OCI-LY3 (cell line): ENCODE data around the gene AGRN.

Source experiments
- H2AFZ ChIP-seq: fragments of 200-600, 300-600 bp; shearing (Covaris generic); 2 replicates; pipeline ENCODE4 v1.6.0; 2014; ENCODE audit warnings: antibody characterized with exemption, low read depth, low read length
- H3K27ac ChIP-seq: fragments of 200-600, 300-600 bp; sonication (generic); 2 replicates; pipeline ENCODE4 v1.5.1; 2014; ENCODE audit warnings: mild to moderate bottlenecking, low read length, moderate library complexity, mixed read lengths
- H3K27me3 ChIP-seq: fragments of 200-600, 300-600 bp; sonication (generic); 2 replicates; pipeline ENCODE4 v1.6.1; 2014; ENCODE audit warnings: low read depth, low read length, mixed read lengths
- H3K36me3 ChIP-seq: fragments of 200-600, 300-600 bp; sonication (generic); replicated peaks from 2 replicates; pipeline ENCODE3; 2014; ENCODE audit warnings: low read depth, low read length, mixed read lengths
- H3K4me1 ChIP-seq: fragments of 300-600, 200-600 bp; sonication (generic); 2 replicates; pipeline ENCODE4 v1.6.1; 2014; ENCODE audit warnings: low read length, mixed read lengths
- H3K4me2 ChIP-seq: fragments of 200-600, 300-600 bp; sonication (generic); 2 replicates; pipeline ENCODE4 v1.6.1; 2014; ENCODE audit warnings: low read length, mixed read lengths
- H3K4me3 ChIP-seq: fragments of 300-600, 200-600 bp; sonication (generic); 2 replicates; pipeline ENCODE4 v1.5.1; 2014; ENCODE audit warnings: antibody characterized with exemption, mild to moderate bottlenecking, low read length, moderate library complexity
- H3K79me2 ChIP-seq: fragments of 300-600, 200-600 bp; shearing (Covaris generic); 2 replicates; pipeline ENCODE4 v1.6.1; 2014; ENCODE audit warnings: mild to moderate bottlenecking, low read length, mixed read lengths
- H3K9ac ChIP-seq: fragments of 300-600, 200-600 bp; shearing (Covaris generic); 2 replicates; pipeline ENCODE4 v1.6.0; 2014; ENCODE audit warnings: mild to moderate bottlenecking, low read length, moderate library complexity
- H3K9me3 ChIP-seq: fragments of 200-600, 300-600 bp; shearing (Covaris generic); 2 replicates; pipeline ENCODE4 v1.6.1; 2014; ENCODE audit warnings: low read length, mixed read lengths; ENCODE audit not compliant: insufficient read depth
- H4K20me1 ChIP-seq: fragments of 200-600, 300-600 bp; sonication (generic); 2 replicates; pipeline ENCODE4 v1.6.1; 2016; ENCODE audit warnings: low read length, mixed read lengths; ENCODE audit not compliant: insufficient read depth
- EZH2phosphoT487 ChIP-seq: fragments of 200-600 bp; shearing (Covaris generic); IDR thresholded peaks from 2 replicates; pipeline ENCODE4 v1.6.1; 2018; ENCODE audit warnings: antibody characterized with exemption, mixed run types, low read depth
- TF ChIP-seq, protein P1 (sequence below): fragments of 200-600, 300-600 bp; sonication (generic); IDR thresholded peaks from 2 replicates; pipeline ENCODE4 v1.5.1; 2014; ENCODE audit warnings: antibody characterized with exemption, low read length, low read depth

Gene AGRN

DNA sequence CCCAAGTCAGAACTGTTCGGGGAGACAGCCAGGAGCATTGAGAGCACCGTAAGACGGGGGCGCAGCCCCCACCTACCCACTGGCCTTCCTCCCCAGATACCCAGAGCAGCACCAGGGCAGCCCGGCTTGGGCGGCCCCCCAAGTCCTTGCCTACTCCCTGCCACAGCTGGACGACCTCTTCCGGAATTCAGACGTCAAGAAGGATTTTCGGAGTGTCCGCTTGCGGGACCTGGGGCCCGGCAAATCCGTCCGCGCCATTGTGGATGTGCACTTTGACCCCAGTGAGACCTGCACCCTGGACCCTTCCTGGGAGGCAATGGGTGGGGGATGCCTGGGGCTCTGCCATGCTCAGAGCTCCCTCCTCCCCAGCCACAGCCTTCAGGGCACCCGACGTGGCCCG is 27.5 kb downstream of the AGRN start:
- Histone ChIP-seq H3K4me3 (no peak overlapping the region), H3K27me3 (no peaks in the 10 kb centered on the region), H3K36me3 (no peaks in the 10 kb centered on the region), H2AFZ (no peak overlapping the region), H3K4me2 (no peak overlapping the region), H4K20me1 (no peaks in the 10 kb centered on the region), H3K9ac (no peak overlapping the region), H3K79me2 (no peaks in the 10 kb centered on the region), H3K27ac (no peak overlapping the region), H3K9me3 (no peaks in the 10 kb centered on the region), H3K4me1 (peaks cover 6% of the 10 kb centered on the region)
- TF ChIP-seq, protein P1, sequence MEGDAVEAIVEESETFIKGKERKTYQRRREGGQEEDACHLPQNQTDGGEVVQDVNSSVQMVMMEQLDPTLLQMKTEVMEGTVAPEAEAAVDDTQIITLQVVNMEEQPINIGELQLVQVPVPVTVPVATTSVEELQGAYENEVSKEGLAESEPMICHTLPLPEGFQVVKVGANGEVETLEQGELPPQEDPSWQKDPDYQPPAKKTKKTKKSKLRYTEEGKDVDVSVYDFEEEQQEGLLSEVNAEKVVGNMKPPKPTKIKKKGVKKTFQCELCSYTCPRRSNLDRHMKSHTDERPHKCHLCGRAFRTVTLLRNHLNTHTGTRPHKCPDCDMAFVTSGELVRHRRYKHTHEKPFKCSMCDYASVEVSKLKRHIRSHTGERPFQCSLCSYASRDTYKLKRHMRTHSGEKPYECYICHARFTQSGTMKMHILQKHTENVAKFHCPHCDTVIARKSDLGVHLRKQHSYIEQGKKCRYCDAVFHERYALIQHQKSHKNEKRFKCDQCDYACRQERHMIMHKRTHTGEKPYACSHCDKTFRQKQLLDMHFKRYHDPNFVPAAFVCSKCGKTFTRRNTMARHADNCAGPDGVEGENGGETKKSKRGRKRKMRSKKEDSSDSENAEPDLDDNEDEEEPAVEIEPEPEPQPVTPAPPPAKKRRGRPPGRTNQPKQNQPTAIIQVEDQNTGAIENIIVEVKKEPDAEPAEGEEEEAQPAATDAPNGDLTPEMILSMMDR, result no peak
- TF ChIP-seq EZH2phosphoT487, result no peak

DNA sequence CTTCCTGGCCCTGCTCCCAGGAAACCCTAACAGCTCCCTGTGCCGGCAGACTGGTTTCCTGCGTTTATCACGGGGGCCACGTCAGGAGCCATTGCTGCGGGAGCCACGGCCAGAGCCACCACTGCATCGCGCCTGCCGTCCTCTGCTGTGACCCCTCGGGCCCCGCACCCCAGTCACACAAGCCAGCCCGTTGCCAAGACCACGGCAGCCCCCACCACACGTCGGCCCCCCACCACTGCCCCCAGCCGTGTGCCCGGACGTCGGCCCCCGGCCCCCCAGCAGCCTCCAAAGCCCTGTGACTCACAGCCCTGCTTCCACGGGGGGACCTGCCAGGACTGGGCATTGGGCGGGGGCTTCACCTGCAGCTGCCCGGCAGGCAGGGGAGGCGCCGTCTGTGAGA is 28.0 kb downstream of the AGRN start:
- Histone ChIP-seq H3K27ac (no peak overlapping the region), H3K36me3 (no peaks in the 10 kb centered on the region), H4K20me1 (no peaks in the 10 kb centered on the region), H3K9ac (no peak overlapping the region), H3K9me3 (no peaks in the 10 kb centered on the region), H3K27me3 (no peaks in the 10 kb centered on the region), H3K4me3 (no peak overlapping the region), H3K4me2 (no peak overlapping the region), H3K4me1 (peaks cover 6% of the 10 kb centered on the region), H3K79me2 (no peaks in the 10 kb centered on the region), H2AFZ (no peak overlapping the region)
- TF ChIP-seq EZH2phosphoT487, result no peak
- TF ChIP-seq, protein P1, result no peak

DNA sequence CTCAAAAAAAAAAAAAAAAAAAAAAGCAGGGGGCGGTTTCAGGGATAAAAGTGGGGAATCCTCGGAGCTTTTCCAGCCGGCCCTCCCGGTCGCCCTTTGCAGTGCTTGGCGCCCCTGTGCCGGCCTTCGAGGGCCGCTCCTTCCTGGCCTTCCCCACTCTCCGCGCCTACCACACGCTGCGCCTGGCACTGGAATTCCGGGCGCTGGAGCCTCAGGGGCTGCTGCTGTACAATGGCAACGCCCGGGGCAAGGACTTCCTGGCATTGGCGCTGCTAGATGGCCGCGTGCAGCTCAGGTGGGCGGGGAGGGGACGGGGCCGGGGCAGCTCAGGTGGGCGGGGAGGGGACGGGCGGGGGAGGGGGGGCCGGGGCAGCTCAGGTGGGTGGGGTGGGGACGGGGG is 28.8 kb downstream of the AGRN start:
- Histone ChIP-seq H2AFZ (no peak overlapping the region), H3K36me3 (no peaks in the 10 kb centered on the region), H3K79me2 (no peaks in the 10 kb centered on the region), H4K20me1 (no peaks in the 10 kb centered on the region), H3K4me3 (no peak overlapping the region), H3K4me1 (peaks cover 6% of the 10 kb centered on the region), H3K27ac (no peak overlapping the region), H3K27me3 (no peaks in the 10 kb centered on the region), H3K4me2 (no peak overlapping the region), H3K9ac (no peak overlapping the region), H3K9me3 (no peaks in the 10 kb centered on the region)
- no peak for TF ChIP-seq EZH2phosphoT487
- TF ChIP-seq, protein P1, result no peak

DNA sequence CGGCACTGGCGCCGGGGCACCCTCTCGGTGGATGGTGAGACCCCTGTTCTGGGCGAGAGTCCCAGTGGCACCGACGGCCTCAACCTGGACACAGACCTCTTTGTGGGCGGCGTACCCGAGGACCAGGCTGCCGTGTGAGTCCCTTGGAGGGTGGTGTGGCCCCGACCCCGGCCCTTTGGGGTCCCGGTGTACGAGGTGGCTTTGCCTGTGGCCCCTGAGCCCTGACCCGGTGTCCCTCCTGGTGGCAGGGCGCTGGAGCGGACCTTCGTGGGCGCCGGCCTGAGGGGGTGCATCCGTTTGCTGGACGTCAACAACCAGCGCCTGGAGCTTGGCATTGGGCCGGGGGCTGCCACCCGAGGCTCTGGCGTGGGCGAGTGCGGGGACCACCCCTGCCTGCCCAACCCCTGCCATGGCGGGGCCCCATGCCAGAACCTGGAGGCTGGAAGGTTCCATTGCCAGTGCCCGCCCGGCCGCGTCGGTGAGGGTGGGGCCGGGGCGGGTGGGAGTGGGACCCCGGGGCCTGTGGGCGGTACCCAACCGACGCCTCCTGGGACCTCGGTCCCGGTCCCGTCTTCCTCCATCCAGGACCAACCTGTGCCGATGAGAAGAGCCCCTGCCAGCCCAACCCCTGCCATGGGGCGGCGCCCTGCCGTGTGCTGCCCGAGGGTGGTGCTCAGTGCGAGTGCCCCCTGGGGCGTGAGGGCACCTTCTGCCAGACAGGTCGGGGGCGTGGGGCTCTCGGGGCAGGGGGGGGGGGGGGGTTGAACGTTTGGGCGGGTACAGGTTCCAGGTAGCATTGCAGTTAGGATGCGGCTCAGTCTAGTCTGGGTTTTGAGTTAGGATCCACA is 29.6 kb downstream of the AGRN start:
- H3K9ac ChIP-seq, result no peak overlapping the region
- no peaks in the 10 kb centered on the region for H3K79me2 ChIP-seq
- peaks cover 6% of the 10 kb centered on the region for H3K4me1 ChIP-seq
- H3K36me3 ChIP-seq, result no peaks in the 10 kb centered on the region
- H2AFZ ChIP-seq, result no peak overlapping the region
- no peaks in the 10 kb centered on the region for H3K27me3 ChIP-seq
- no peak overlapping the region for H3K4me3 ChIP-seq
- TF ChIP-seq, protein P1, result no peak
- TF ChIP-seq EZH2phosphoT487, result no peak
- no peaks in the 10 kb centered on the region for H4K20me1 ChIP-seq
- H3K9me3 ChIP-seq, result no peaks in the 10 kb centered on the region
- H3K27ac ChIP-seq, result no peak overlapping the region
- H3K4me2 ChIP-seq, result no peak overlapping the region
